PC-3 (cell line): Measurements from ENCODE around the gene LAT. TPM values are rescaled to one million over a fixed set of nuclear protein-coding genes. Genes with fewer than 3 reads are reported as not detected.

ENCODE experiments used
- ATAC-seq: fragments of 200-7000 bp; cut with Tn5 transposase; 2 replicates; pipeline ENCODE4 v1.9.1; 2020; ENCODE audit warnings: mild to moderate bottlenecking, moderate library complexity
- BruUV-seq: library from RNA; stranded (reverse); fragments of 400-500 nt; replicated peaks from 2 replicates; lab custom pipeline; 2021; lab: Mats Ljungman, UMichigan
- CTCF ChIA-PET: fragments of 300-600 bp; sonication (Branson Sonifier 250); formaldehyde crosslinking; loops from one replicate; lab custom pipeline; 2022; ENCODE audit warnings: antibody characterized with exemption; lab: Charles Lee
- POLR2A ChIA-PET: fragments of 300-600 bp; sonication (Branson Sonifier 250); formaldehyde crosslinking; loops from one replicate; lab custom pipeline; 2022; ENCODE audit warnings: antibody characterized with exemption; ENCODE audit not compliant: unreplicated experiment; lab: Charles Lee
- DNase-seq: peaks from one replicate; pipeline ENCODE4 v3.0.0-alpha.2; 2015
- H2AFZ ChIP-seq: fragments of 300-600 bp; sonication (generic); 2 replicates; pipeline ENCODE4 v1.6.0; 2016; ENCODE audit warnings: antibody characterized with exemption, low read length
- H3F3A ChIP-seq: fragments of 300-600 bp; sonication (generic); one replicate; pipeline ENCODE4 v1.6.0; 2017; ENCODE audit warnings: antibody characterized with exemption, low read length, control low read depth, mild to moderate bottlenecking; ENCODE audit not compliant: unreplicated experiment
- H3K27ac ChIP-seq: fragments of 300-600 bp; sonication (generic); 2 replicates; pipeline ENCODE4 v1.5.1; 2016; ENCODE audit warnings: mild to moderate bottlenecking, low read length
- H3K27me3 ChIP-seq: fragments of 300-600 bp; sonication (generic); 2 replicates; pipeline ENCODE4 v1.6.1; 2016; ENCODE audit warnings: low read length, mixed read lengths
- H3K36me3 ChIP-seq: fragments of 300-600 bp; sonication (generic); 2 replicates; pipeline ENCODE4 v1.6.1; 2016; ENCODE audit warnings: low read depth, mixed run types, low read length, mixed read lengths
- H3K4me1 ChIP-seq: fragments of 300-600 bp; sonication (generic); 2 replicates; pipeline ENCODE4 v1.5.1; 2016; ENCODE audit warnings: low read length; ENCODE audit not compliant: insufficient read depth
- H3K4me2 ChIP-seq: fragments of 300-600 bp; sonication (generic); 2 replicates; pipeline ENCODE4 v1.6.0; 2016; ENCODE audit warnings: low read length
- H3K4me3 ChIP-seq: fragments of 300-600 bp; sonication (generic); 2 replicates; pipeline ENCODE4 v1.5.1; 2016; ENCODE audit warnings: mild to moderate bottlenecking, low read length, mixed read lengths
- H3K79me2 ChIP-seq: fragments of 300-600 bp; sonication (generic); 2 replicates; pipeline ENCODE4 v1.6.1; 2017; ENCODE audit warnings: low read length, mixed read lengths
- H3K9ac ChIP-seq: fragments of 300-600 bp; sonication (generic); 2 replicates; pipeline ENCODE4 v1.6.0; 2016; ENCODE audit warnings: mild to moderate bottlenecking, low read length
- H3K9me2 ChIP-seq: fragments of 300-600 bp; sonication (generic); replicated peaks from 2 replicates; pipeline ENCODE4 v1.6.1; 2016; ENCODE audit warnings: mixed run types, low read length, mixed read lengths
- H3K9me3 ChIP-seq: fragments of 300-600 bp; sonication (generic); 2 replicates; pipeline ENCODE4 v1.6.1; 2016; ENCODE audit warnings: low read length, mixed read lengths
- H4K20me1 ChIP-seq: fragments of 300-600 bp; sonication (generic); 2 replicates; pipeline ENCODE4 v1.6.1; 2016; ENCODE audit warnings: low read length, mixed read lengths
- CTCF ChIP-seq: fragments of 300-600 bp; sonication (generic); conservative IDR thresholded peaks from 2 replicates; pipeline ENCODE4 v1.5.1; 2017; ENCODE audit warnings: antibody characterized with exemption, low read depth, mild to moderate bottlenecking, low read length
- EZH2 ChIP-seq: fragments of 300-600 bp; sonication (generic); IDR thresholded peaks from one replicate; pipeline ENCODE4 v1.6.1; 2017; ENCODE audit warnings: antibody characterized with exemption, mild to moderate bottlenecking, low read length; ENCODE audit not compliant: unreplicated experiment
- EZH2phosphoT487 ChIP-seq: fragments of 300-600 bp; sonication (generic); IDR thresholded peaks from 2 replicates; pipeline ENCODE4 v1.6.1; 2018; ENCODE audit warnings: mild to moderate bottlenecking, antibody characterized with exemption, low read length, borderline replicate concordance
- intact Hi-C: fragments of 100-400 bp; cut with micrococcal nuclease; formaldehyde crosslinking; loops from 2 replicates; pipeline ENCODE4 v1.9.0; 2023
- total RNA-seq: library from RNA; depleted of rRNA; stranded (reverse); fragments of >200 nt; gene quantifications from 2 replicates; pipeline ENCODE4 v1.2.3, GENCODE V29; 2014

The LAT gene
- total RNA-seq, 1 experiment from 2014 or later: 1.0 TPM

DNA sequence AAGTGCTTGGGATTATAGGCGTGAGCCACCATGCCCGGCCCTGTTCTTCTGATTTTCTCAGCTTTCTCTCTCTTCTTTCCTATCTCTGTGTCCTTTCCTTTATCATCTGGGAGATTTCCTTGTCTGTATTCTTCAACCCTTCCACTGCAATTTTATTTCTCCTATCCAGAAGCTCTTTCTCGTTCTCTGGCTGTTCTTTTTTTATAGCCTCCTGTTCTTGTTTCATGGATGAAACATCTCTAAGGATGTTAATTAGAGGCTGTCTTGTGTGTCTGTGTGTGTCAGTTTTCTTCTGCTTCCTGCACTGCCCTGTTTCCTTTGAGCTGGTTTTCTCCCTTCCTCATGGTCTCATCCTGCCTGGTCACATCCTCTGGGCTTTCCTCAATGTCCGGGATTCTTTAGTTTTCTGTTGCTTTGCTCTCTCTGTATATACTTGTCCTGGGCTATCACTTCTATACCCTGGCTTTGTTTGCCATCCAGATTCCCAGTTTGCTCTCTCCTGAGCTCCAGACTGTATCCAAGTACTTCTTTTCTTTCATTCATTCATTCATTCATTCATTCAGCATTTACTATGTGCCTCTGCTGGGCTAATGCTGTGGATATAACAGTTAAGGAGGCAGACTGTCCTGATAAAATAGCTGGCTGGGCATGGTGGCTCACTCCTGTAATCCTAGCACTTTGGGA lies 2.5 kb downstream of the LAT start:
- intact Hi-C loops: no loop called here
- no peak overlapping the region for H3K4me3 ChIP-seq
- no peaks in the 10 kb centered on the region for H3K9me3 ChIP-seq
- no TSS peak for BruUV-seq
- H3K9ac ChIP-seq: no peak overlapping the region
- H3K4me1 ChIP-seq: no peaks in the 10 kb centered on the region
- no peaks in the 10 kb centered on the region for H3K9me2 ChIP-seq
- no peak overlapping the region for H3K27ac ChIP-seq
- ChIA-PET CTCF (no interaction called here), POLR2A (no interaction called here)
- TF ChIP-seq EZH2phosphoT487 (no peak), EZH2 (no peak), CTCF (no peak)
- no peak overlapping the region for H2AFZ ChIP-seq
- ATAC-seq (no peak), DNase-seq (no peak)
- no peaks in the 10 kb centered on the region for H3K36me3 ChIP-seq
- no peak overlapping the region for H3K4me2 ChIP-seq
- H3K79me2 ChIP-seq: no peaks in the 10 kb centered on the region
- H4K20me1 ChIP-seq: no peaks in the 10 kb centered on the region
- no peaks in the 10 kb centered on the region for H3K27me3 ChIP-seq
- no peaks in the 10 kb centered on the region for H3F3A ChIP-seq

DNA sequence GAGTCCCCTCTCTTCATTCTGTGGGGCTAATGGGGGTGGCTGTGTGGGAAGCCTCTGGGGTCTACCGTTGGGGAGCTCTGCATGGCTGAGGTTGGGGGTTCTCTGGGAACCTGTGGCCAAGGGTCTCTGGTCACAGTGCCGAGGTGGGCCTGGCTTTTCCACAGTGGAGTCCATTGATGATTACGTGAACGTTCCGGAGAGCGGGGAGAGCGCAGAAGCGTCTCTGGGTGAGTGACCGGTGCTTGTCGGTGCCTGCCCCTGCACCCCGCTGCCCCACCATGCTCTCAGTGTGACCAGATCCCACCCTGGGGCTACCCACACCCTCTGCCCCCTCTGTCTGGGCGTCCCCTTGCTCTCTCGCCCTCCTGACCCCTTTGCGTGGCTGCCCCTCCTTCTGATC lies 4.5 kb downstream of the LAT start:
- Histone ChIP-seq H3K4me2 (no peak overlapping the region), H3K79me2 (no peaks in the 10 kb centered on the region), H4K20me1 (no peaks in the 10 kb centered on the region), H3K9ac (no peak overlapping the region), H3K27ac (no peak overlapping the region), H2AFZ (no peak overlapping the region), H3K36me3 (no peaks in the 10 kb centered on the region), H3K4me1 (no peaks in the 10 kb centered on the region), H3K9me3 (no peaks in the 10 kb centered on the region), H3K27me3 (no peaks in the 10 kb centered on the region), H3K4me3 (no peak overlapping the region), H3F3A (no peaks in the 10 kb centered on the region), H3K9me2 (no peaks in the 10 kb centered on the region)
- ChIA-PET CTCF (no interaction called here), POLR2A (no interaction called here)
- no peak for ATAC-seq
- no peak for DNase-seq
- TF ChIP-seq EZH2 (no peak), CTCF (no peak), EZH2phosphoT487 (no peak)
- no TSS peak for BruUV-seq
- intact Hi-C loops: no loop called here

DNA sequence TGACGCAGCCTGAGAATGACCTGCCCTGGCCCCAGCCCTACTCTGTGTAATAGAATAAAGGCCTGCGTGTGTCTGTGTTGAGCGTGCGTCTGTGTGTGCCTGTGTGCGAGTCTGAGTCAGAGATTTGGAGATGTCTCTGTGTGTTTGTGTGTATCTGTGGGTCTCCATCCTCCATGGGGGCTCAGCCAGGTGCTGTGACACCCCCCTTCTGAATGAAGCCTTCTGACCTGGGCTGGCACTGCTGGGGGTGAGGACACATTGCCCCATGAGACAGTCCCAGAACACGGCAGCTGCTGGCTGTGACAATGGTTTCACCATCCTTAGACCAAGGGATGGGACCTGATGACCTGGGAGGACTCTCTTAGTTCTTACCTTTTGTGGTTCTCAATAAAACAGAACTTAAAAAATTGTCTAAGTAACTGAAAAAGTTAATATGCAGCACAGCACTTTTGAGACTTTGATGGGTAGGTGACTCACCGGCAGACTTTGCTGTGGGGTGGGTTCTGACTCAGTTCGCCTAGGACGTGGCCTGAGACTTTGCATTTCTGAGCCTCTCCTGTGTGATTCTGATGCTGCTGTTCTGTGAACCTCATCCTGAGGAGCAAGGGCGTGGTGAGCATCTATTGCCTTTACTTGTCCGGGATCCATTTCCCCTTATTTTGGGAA lies 5.7 kb downstream of the LAT start:
- BruUV-seq: no TSS peak
- DNase-seq: no peak
- no peak for TF ChIP-seq CTCF
- no peak for TF ChIP-seq EZH2phosphoT487
- TF ChIP-seq EZH2: no peak
- Histone ChIP-seq H3K36me3 (no peaks in the 10 kb centered on the region), H3K9me3 (no peaks in the 10 kb centered on the region), H3F3A (no peaks in the 10 kb centered on the region), H3K9me2 (no peaks in the 10 kb centered on the region), H3K4me3 (no peak overlapping the region), H3K4me1 (no peaks in the 10 kb centered on the region), H2AFZ (no peak overlapping the region), H3K79me2 (no peaks in the 10 kb centered on the region), H4K20me1 (no peaks in the 10 kb centered on the region), H3K4me2 (no peak overlapping the region), H3K27me3 (no peaks in the 10 kb centered on the region), H3K9ac (no peak overlapping the region), H3K27ac (no peak overlapping the region)
- intact Hi-C loops: no loop called here
- CTCF ChIA-PET: no interaction called here
- POLR2A ChIA-PET: no interaction called here
- ATAC-seq: no peak; the same call in 1 of the 2 replicates
